Astrocyte (in vitro differentiated cells and primary cell): Measurements from ENCODE around the gene COL12A1. TPM values are rescaled to one million over a fixed set of nuclear protein-coding genes. Genes with fewer than 3 reads are reported as not detected.
A peak's percentile ranks its signal among the peaks of the same experiment; 100 is the strongest.

Source experiments
- DNase-seq: peaks from one replicate; pipeline ENCODE4 v3.0.0-alpha.2; 2010; ENCODE audit warnings: low read depth
- FAIRE-seq: peaks from 2 replicates; lab custom pipeline; 2011; peaks lifted over from hg19 to GRCh38; lab: Jason Lieb, UNC
- H2AFZ ChIP-seq: 2 replicates; pipeline ENCODE4 v1.6.0; 2012; ENCODE audit warnings: low read depth, low read length, inconsistent platforms
- H3K27ac ChIP-seq: 2 replicates; pipeline ENCODE4 v1.5.1; 2011; ENCODE audit warnings: low read depth, low read length, inconsistent platforms
- H3K27me3 ChIP-seq: 2 replicates; pipeline ENCODE4 v1.6.0; 2011; ENCODE audit warnings: low read length, inconsistent platforms; ENCODE audit not compliant: insufficient read depth
- H3K36me3 ChIP-seq: 2 replicates; pipeline ENCODE4 v1.5.1; 2011; ENCODE audit warnings: low read length, inconsistent platforms; ENCODE audit not compliant: insufficient read depth
- H3K4me1 ChIP-seq: 2 replicates; pipeline ENCODE4 v1.5.1; 2011; ENCODE audit warnings: low read length, inconsistent platforms; ENCODE audit not compliant: insufficient read depth
- H3K4me2 ChIP-seq: 2 replicates; pipeline ENCODE4 v1.6.0; 2012; ENCODE audit warnings: low read length, inconsistent platforms
- H3K4me3 ChIP-seq: 2 replicates; pipeline ENCODE4 v1.5.1; 2011; ENCODE audit warnings: low read depth, mild to moderate bottlenecking, low read length, inconsistent platforms; ENCODE audit not compliant: insufficient read depth
- H3K79me2 ChIP-seq: 2 replicates; pipeline ENCODE4 v1.6.0; 2012; ENCODE audit warnings: mild to moderate bottlenecking, low read length, inconsistent platforms; ENCODE audit not compliant: insufficient read depth
- H3K9ac ChIP-seq: 2 replicates; pipeline ENCODE4 v1.6.0; 2012; ENCODE audit warnings: mild to moderate bottlenecking, low read length, inconsistent platforms
- H3K9me3 ChIP-seq: 2 replicates; pipeline ENCODE4 v1.5.1; 2012; ENCODE audit warnings: low read depth, mild to moderate bottlenecking, low read length, inconsistent platforms; ENCODE audit not compliant: insufficient read depth
- H4K20me1 ChIP-seq: 2 replicates; pipeline ENCODE4 v1.6.0; 2012; ENCODE audit warnings: low read length, inconsistent platforms; ENCODE audit not compliant: insufficient read depth
- H3K27ac Mint-ChIP-seq: one replicate; pipeline ENCODE4 v1.8.0; 2021; ENCODE audit warnings: mild to moderate bottlenecking, mixed read lengths; ENCODE audit not compliant: unreplicated experiment
- H3K27me3 Mint-ChIP-seq: one replicate; pipeline ENCODE4 v1.8.0; 2021; ENCODE audit warnings: low read depth, mixed read lengths; ENCODE audit not compliant: unreplicated experiment
- H3K36me3 Mint-ChIP-seq: one replicate; pipeline ENCODE4 v1.8.0; 2021; ENCODE audit warnings: low read depth, mixed read lengths; ENCODE audit not compliant: unreplicated experiment
- H3K4me1 Mint-ChIP-seq: one replicate; pipeline ENCODE4 v1.8.0; 2021; ENCODE audit warnings: low read depth, mixed read lengths; ENCODE audit not compliant: unreplicated experiment
- H3K4me3 Mint-ChIP-seq: one replicate; pipeline ENCODE4 v1.8.0; 2021; ENCODE audit warnings: mild to moderate bottlenecking, moderate library complexity, mixed read lengths; ENCODE audit not compliant: unreplicated experiment
- H3K9me3 Mint-ChIP-seq: one replicate; pipeline ENCODE4 v1.8.0; 2021; ENCODE audit warnings: mild to moderate bottlenecking, mixed read lengths; ENCODE audit not compliant: unreplicated experiment
- CTCF ChIP-seq: IDR thresholded peaks from 2 replicates; pipeline ENCODE4 v1.5.1; 2011; ENCODE audit warnings: low read depth, mild to moderate bottlenecking, inconsistent platforms, low read length, moderate library complexity; ENCODE audit not compliant: insufficient read depth
- EZH2 ChIP-seq: IDR thresholded peaks from 2 replicates; pipeline ENCODE4 v1.6.1; 2012; ENCODE audit warnings: mild to moderate bottlenecking, low read length, inconsistent platforms; ENCODE audit not compliant: insufficient read depth
- total RNA-seq: library from RNA; stranded (reverse); gene quantifications from 2 replicates; pipeline ENCODE4 v1.2.1, GENCODE V29; 2021

COL12A1 gene
- total RNA-seq, 1 donor from 2014 or later = 106 TPM

GRCh38 chr6:75147512-75147911 is 58.3 kb downstream of the COL12A1 start:
- H4K20me1 ChIP-seq = no peaks in the 10 kb centered on the region
- H3K27me3 ChIP-seq = no peaks in the 10 kb centered on the region
- peak overlapping the region; percentile 26 for H3K4me2 ChIP-seq
- H3K4me1 ChIP-seq = peaks cover 3% of the 10 kb centered on the region
- no peak overlapping the region for H3K4me3 ChIP-seq
- no peak overlapping the region for H3K4me3 Mint-ChIP-seq
- no peak overlapping the region for H3K9ac ChIP-seq
- H3K36me3 ChIP-seq = peaks cover 12% of the 10 kb centered on the region
- H3K27me3 Mint-ChIP-seq = no peaks in the 10 kb centered on the region
- H3K79me2 ChIP-seq = no peaks in the 10 kb centered on the region
- H3K9me3 Mint-ChIP-seq = no peaks in the 10 kb centered on the region
- no peak for TF ChIP-seq EZH2
- no peak for TF ChIP-seq CTCF
- no peaks in the 10 kb centered on the region for H3K9me3 ChIP-seq
- FAIRE-seq (peak; percentile 71), DNase-seq (peak; percentile 79)
- H3K27ac ChIP-seq = peak overlapping the region; percentile 28
- no peak overlapping the region for H3K27ac Mint-ChIP-seq
- no peak overlapping the region for H2AFZ ChIP-seq
- H3K4me1 Mint-ChIP-seq = peaks cover 2% of the 10 kb centered on the region
- H3K36me3 Mint-ChIP-seq = peaks cover 28% of the 10 kb centered on the region

- Histone ChIP-seq H4K20me1 (no peaks in the 10 kb centered on the region), H3K27me3 (no peaks in the 10 kb centered on the region), H3K4me1 (peaks cover 4% of the 10 kb centered on the region), H3K4me2 (no peak overlapping the region), H3K27ac (no peak overlapping the region), H3K9ac (no peak overlapping the region), H3K79me2 (no peaks in the 10 kb centered on the region), H2AFZ (no peak overlapping the region), H3K36me3 (peaks cover 16% of the 10 kb centered on the region), H3K9me3 (no peaks in the 10 kb centered on the region), H3K4me3 (no peak overlapping the region)
- H3K4me3 Mint-ChIP-seq = no peak overlapping the region
- no peaks in the 10 kb centered on the region for H3K9me3 Mint-ChIP-seq
- H3K36me3 Mint-ChIP-seq = peaks cover 26% of the 10 kb centered on the region
- DNase-seq = no peak
- H3K27ac Mint-ChIP-seq = no peak overlapping the region
- TF ChIP-seq CTCF = no peak
- TF ChIP-seq EZH2 = no peak
- peak; percentile 59 for FAIRE-seq
- no peaks in the 10 kb centered on the region for H3K27me3 Mint-ChIP-seq
- H3K4me1 Mint-ChIP-seq = peaks cover 2% of the 10 kb centered on the region
These were observed 59.9 kb downstream of the COL12A1 start for GRCh38 chr6:75145976-75146375.

GRCh38 chr6:75145211-75145610 is 60.6 kb downstream of the COL12A1 start:
- Mint-ChIP-seq H3K27me3 (no peaks in the 10 kb centered on the region), H3K4me3 (no peak overlapping the region), H3K9me3 (no peaks in the 10 kb centered on the region), H3K36me3 (peaks cover 24% of the 10 kb centered on the region), H3K27ac (no peak overlapping the region), H3K4me1 (peaks cover 2% of the 10 kb centered on the region)
- TF ChIP-seq EZH2 = no peak
- no peak for TF ChIP-seq CTCF
- no peak overlapping the region for H3K27ac ChIP-seq
- H3K79me2 ChIP-seq = no peaks in the 10 kb centered on the region
- H4K20me1 ChIP-seq = no peaks in the 10 kb centered on the region
- no peak for FAIRE-seq
- no peak overlapping the region for H3K9ac ChIP-seq
- no peak overlapping the region for H3K4me2 ChIP-seq
- no peaks in the 10 kb centered on the region for H3K9me3 ChIP-seq
- no peaks in the 10 kb centered on the region for H3K27me3 ChIP-seq
- no peak overlapping the region for H3K4me3 ChIP-seq
- H3K4me1 ChIP-seq = peaks cover 4% of the 10 kb centered on the region
- H3K36me3 ChIP-seq = peaks cover 16% of the 10 kb centered on the region
- no peak overlapping the region for H2AFZ ChIP-seq
- no peak for DNase-seq
